HG02970 (cell line): ENCODE measurements around the gene GBP3.
A peak's percentile ranks its signal among the peaks of the same experiment; 100 is the strongest.
"Not testable (repeated sequence)": the region's sequence is repeated elsewhere in the genome, so short reads cannot be mapped to it uniquely, and the experiment has no call there.

ENCODE experiments used
- ATAC-seq: cut with Tn5 transposase; IDR thresholded peaks from one replicate; pipeline ENCODE4 v1.9.1; 2021; ENCODE audit warnings: mild to moderate bottlenecking, moderate library complexity, moderate number of reproducible peaks; ENCODE audit not compliant: unreplicated experiment, low FRiP score

Gene GBP3, protein sequence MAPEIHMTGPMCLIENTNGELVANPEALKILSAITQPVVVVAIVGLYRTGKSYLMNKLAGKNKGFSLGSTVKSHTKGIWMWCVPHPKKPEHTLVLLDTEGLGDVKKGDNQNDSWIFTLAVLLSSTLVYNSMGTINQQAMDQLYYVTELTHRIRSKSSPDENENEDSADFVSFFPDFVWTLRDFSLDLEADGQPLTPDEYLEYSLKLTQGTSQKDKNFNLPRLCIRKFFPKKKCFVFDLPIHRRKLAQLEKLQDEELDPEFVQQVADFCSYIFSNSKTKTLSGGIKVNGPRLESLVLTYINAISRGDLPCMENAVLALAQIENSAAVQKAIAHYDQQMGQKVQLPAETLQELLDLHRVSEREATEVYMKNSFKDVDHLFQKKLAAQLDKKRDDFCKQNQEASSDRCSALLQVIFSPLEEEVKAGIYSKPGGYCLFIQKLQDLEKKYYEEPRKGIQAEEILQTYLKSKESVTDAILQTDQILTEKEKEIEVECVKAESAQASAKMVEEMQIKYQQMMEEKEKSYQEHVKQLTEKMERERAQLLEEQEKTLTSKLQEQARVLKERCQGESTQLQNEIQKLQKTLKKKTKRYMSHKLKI

DNA sequence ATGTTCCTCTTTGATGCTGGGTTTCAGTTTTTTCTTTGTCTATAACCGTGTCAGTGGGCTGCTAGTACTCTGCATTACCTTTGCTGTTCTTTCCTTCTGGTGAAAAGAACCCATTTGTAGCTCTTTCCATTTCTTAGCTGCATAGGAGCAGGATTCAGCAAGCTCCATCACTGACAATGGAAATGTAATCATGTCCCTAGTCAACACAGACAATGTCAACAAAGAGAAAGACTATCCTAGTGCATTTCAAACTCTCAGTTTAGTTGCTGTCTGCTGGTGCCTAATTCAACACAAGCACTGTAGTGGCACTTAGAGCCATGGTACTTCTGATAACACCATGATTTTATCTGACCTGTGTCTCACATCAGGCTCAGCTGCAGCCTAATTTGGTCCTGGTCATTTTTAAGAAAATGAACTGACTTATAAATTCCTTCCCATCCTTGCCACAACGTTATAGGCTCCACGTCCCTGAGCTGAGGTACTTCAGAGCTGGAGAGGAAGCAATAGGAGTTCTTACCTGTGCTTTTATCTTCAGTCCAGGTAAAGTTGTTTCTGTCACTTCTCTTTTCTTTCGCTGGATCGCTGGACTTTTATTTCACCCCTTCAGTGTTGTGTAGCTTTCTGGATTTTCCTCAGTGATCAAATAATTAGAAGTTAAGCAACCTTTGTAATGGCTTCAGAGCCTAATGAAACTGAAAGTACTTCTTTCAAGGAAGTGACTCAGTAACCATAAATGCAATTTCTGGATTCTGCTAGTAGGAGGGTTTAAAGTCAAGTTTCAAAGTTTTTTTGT is at the start of gene GBP3:
Gene GBP3, minus strand, starts transcription at position 700 of the 793 bp plus-strand sequence. CDS start 2,145 bp downstream, outside the sequence.
- no peak for ATAC-seq

- no peak for ATAC-seq
These were observed 47.8 kb upstream of the GBP3 start for GRCh38 chr1:89070509-89070908.

- no peak for ATAC-seq
These were observed 47.3 kb upstream of the GBP3 start for GRCh38 chr1:89069951-89070350.

GRCh38 chr1:89068291-89068690 is 45.6 kb upstream of the GBP3 start:
- ATAC-seq: no peak

- peak; percentile 51 for ATAC-seq
These were observed 42.6 kb upstream of the GBP3 start, which contains the start of gene GBP1 for GRCh38 chr1:89065079-89065868. Gene GBP1, minus strand, starts transcription at chr1:89065208. Its CDS starts 1,974 bp downstream, at chr1:89063234.

DNA sequence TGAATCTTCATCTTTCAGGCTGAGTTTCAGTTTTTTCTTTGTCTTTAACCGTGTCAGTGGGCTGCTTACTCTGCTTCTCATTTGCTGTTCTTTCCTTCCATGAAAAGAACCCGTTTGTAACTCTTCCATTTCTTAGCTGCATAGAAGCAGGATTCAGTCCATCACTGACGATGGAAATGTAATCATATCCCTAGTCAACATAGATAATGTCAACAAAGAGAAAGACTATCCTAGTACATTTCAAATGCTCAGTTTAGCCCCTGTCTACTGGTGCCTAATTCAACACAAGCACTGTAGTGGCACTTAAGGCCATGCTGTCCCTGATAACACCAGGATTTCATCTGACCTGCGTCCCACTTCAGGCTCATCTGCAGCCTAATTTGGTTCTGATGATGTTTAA is 42.0 kb upstream of the GBP3 start:
- ATAC-seq: peak; percentile 17

GRCh38 chr1:89063094-89063493 is 40.4 kb upstream of the GBP3 start:
- no peak for ATAC-seq

DNA sequence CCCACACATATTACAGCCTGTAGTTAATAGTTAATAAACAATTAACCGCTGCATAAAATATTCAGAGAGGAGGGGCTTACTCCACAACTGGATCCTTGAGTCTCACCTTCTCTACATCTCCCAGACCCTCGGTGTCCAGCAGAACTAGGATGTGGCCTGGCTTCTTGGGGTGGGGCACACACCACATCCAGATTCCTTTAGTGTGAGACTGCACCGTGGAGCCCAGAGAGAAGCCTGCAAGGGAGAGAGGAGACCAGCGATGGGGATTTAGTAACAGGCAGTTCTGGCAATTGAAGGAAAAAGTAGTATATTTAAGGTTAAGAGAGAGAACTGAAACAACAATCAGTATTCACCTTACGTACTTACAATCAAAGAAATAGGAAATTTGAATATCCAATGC is 37.4 kb upstream of the GBP3 start:
- ATAC-seq: no peak

DNA sequence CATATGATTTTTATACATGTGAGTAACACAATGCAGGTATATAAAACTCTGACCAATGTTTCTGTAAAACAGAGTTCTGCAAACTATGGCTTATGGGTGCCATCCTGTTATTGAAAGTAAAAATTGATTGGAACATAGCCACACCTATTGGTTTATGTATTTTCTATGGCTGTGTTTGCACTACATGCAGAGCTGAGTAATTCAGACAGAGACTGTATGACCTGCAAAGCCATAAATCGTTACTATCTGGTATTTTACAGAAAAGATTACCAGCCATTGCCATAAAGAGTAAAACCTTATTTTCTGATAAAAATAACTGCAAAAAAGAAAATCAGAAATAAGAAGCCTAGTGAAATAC is 29.3 kb upstream of the GBP3 start:
- no peak for ATAC-seq

- ATAC-seq: no peak
These were observed 28.8 kb upstream of the GBP3 start for GRCh38 chr1:89051300-89051954.

GRCh38 chr1:89050649-89051033 is 28.0 kb upstream of the GBP3 start:
- ATAC-seq: no peak

DNA sequence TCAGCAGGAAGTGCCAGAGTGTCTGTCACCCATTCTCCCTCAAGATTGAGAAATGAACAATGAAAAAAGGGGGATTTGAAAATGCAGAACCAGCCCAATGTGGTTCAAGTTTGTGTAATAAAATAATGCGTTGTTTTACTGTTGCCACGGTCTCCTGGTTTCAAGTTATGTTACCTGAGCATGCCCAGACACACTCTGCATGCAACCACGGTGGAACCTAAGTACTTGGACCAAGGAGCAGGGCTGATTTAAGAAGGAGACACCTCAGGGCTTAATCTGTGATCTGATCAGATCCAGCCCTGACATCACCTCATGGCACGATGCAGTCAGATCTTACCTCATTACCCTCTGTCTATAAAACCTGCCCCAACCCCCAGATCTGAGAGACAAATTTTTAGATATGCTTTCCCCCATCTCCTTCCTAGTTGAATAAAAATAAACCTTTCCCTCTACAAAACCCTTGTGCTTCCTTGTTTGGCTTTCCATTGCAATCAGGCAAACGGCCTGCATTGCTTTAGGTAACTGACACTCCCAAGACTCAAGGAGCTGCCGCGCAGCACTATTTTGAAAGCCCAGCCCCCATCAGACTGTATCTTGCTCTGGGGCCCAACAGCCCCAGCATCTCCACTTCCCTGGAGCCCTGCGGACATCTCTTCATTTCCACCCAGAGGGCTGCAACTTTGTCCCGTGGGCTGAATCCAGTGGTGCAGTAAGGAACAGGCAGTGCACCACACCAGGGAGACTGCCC is 27.4 kb upstream of the GBP3 start:
- not testable (repeated sequence) for ATAC-seq

GRCh38 chr1:89049187-89049586 is 26.5 kb upstream of the GBP3 start:
- ATAC-seq: not testable (repeated sequence)

DNA sequence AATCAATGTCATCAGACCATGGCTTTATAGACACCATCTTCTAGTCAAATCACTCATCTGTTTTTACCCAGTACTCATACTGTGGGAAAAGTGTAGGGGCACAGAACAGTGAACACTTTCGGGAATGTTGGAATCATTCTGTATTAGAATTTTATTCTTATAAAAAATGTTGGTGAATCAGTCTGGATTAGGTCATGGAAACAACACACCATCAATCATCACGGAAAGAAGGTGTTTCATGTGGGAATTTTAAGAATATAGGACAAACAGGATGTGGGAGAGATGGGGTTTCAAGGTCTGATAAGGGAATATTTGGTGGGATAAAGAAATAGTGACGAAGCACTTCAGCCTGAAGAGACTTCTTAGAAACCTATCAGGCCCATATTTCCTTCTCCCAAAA is 25.1 kb upstream of the GBP3 start:
- no peak for ATAC-seq

GRCh38 chr1:89046318-89047183 is 23.9 kb upstream of the GBP3 start:
- not testable (repeated sequence) for ATAC-seq

GRCh38 chr1:89044970-89045721 is 22.5 kb upstream of the GBP3 start:
- ATAC-seq: no peak

DNA sequence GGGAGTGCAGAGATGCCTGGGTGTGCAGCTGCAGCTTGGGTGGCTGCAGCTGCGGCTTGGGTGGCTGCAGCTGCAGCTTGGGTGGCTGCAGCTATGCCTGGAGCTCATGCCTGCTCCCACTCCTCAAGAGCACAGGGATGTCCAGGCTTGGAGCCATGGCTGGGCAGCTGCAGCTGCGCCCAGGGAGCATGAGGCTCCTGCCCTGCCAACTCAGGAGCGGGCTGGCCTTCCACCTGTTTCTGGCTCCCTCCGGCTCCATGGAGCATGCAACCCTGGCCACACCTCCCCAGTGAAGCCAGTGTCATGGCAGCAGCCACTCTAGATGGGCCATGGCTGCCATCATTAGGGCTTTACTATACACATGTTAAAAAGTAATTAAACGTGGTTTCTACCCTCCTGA is 21.3 kb upstream of the GBP3 start:
- ATAC-seq: no peak

DNA sequence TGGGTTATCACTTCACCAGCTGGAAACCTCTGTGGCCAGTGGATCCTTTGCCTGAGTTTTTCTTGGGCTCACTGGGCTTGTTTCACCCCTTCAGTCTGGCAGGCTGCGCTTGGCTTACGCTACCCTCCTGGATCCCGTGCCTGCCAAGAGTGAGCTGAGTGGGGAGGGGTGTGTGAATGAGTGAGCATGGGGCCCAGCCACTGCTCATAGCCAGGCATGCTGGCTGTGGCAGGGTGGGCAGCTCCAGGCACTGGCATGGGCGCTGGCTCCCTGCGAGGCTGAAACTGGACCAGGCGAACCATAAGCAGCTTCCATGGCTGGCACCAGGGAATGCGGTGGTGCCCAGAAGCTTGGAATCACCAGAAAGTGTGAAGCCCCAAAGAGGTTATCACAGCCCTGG is 19.8 kb upstream of the GBP3 start:
- no peak for ATAC-seq
